22Rv1 (cell line): ENCODE results near the gene BMP2K.
"Not testable (repeated sequence)": the region's sequence is repeated elsewhere in the genome, so short reads cannot be mapped to it uniquely, and the experiment has no call there.

Experiments
- ZFX ChIP-seq: fragments of 450-650 bp; IDR thresholded peaks from 2 replicates; pipeline ENCODE4 v1.6.1; 2017; ENCODE audit warnings: antibody characterized with exemption, borderline replicate concordance
- TF ChIP-seq, protein P1 (sequence below): fragments of 450-650 bp; IDR thresholded peaks from 2 replicates; pipeline ENCODE4 v1.5.1; 2017; ENCODE audit warnings: mild to moderate bottlenecking

- TF ChIP-seq, protein P1, sequence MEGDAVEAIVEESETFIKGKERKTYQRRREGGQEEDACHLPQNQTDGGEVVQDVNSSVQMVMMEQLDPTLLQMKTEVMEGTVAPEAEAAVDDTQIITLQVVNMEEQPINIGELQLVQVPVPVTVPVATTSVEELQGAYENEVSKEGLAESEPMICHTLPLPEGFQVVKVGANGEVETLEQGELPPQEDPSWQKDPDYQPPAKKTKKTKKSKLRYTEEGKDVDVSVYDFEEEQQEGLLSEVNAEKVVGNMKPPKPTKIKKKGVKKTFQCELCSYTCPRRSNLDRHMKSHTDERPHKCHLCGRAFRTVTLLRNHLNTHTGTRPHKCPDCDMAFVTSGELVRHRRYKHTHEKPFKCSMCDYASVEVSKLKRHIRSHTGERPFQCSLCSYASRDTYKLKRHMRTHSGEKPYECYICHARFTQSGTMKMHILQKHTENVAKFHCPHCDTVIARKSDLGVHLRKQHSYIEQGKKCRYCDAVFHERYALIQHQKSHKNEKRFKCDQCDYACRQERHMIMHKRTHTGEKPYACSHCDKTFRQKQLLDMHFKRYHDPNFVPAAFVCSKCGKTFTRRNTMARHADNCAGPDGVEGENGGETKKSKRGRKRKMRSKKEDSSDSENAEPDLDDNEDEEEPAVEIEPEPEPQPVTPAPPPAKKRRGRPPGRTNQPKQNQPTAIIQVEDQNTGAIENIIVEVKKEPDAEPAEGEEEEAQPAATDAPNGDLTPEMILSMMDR, result not testable (repeated sequence)
- TF ChIP-seq ZFX, result not testable (repeated sequence)
Observed at GRCh38 chr4:78868712-78869111, 92.6 kb downstream of the BMP2K start.
